Endothelial cell (in vitro differentiated cells): Measurements from ENCODE around the gene AUH. TPM values are rescaled to one million over a fixed set of nuclear protein-coding genes. Genes with fewer than 3 reads are reported as not detected.

Experiments used
- DNase-seq: peaks from one replicate; pipeline ENCODE4 v3.0.0; 2021; ENCODE audit warnings: low spot score
- H3K27ac Mint-ChIP-seq: one replicate; pipeline ENCODE4 v1.8.0; 2021; ENCODE audit warnings: mixed read lengths, inconsistent platforms; ENCODE audit not compliant: unreplicated experiment
- H3K27me3 Mint-ChIP-seq: one replicate; pipeline ENCODE4 v1.8.0; 2021; ENCODE audit warnings: mild to moderate bottlenecking, moderate library complexity, mixed read lengths, inconsistent platforms; ENCODE audit not compliant: unreplicated experiment
- H3K36me3 Mint-ChIP-seq: one replicate; pipeline ENCODE4 v1.8.0; 2021; ENCODE audit warnings: mild to moderate bottlenecking, low read depth, mixed read lengths, inconsistent platforms; ENCODE audit not compliant: unreplicated experiment
- H3K4me1 Mint-ChIP-seq: one replicate; pipeline ENCODE4 v1.8.0; 2021; ENCODE audit warnings: mild to moderate bottlenecking, mixed read lengths, inconsistent platforms; ENCODE audit not compliant: unreplicated experiment
- H3K4me3 Mint-ChIP-seq: one replicate; pipeline ENCODE4 v1.8.0; 2021; ENCODE audit warnings: mild to moderate bottlenecking, mixed read lengths, inconsistent platforms; ENCODE audit not compliant: unreplicated experiment
- H3K9me3 Mint-ChIP-seq: one replicate; pipeline ENCODE4 v1.8.0; 2021; ENCODE audit warnings: mixed read lengths, inconsistent platforms; ENCODE audit not compliant: unreplicated experiment
- CTCF ChIP-seq: fragments of 200-600 bp; sonication (generic); IDR thresholded peaks from one replicate; pipeline ENCODE4 v1.5.0; 2021; ENCODE audit warnings: antibody characterized with exemption; ENCODE audit not compliant: unreplicated experiment
- total RNA-seq: library from RNA; stranded (reverse); fragmentation: NEBNext Ultra II Directional; extraction: Animal tissue kit (Norgen Biotek cat#: 25700); gene quantifications from one replicate; pipeline ENCODE4 v1.2.1, GENCODE V29; 2021; ENCODE audit not compliant: unreplicated experiment

Gene AUH
- total RNA-seq, 1 donor from 2014 or later = 14.4 TPM

DNA sequence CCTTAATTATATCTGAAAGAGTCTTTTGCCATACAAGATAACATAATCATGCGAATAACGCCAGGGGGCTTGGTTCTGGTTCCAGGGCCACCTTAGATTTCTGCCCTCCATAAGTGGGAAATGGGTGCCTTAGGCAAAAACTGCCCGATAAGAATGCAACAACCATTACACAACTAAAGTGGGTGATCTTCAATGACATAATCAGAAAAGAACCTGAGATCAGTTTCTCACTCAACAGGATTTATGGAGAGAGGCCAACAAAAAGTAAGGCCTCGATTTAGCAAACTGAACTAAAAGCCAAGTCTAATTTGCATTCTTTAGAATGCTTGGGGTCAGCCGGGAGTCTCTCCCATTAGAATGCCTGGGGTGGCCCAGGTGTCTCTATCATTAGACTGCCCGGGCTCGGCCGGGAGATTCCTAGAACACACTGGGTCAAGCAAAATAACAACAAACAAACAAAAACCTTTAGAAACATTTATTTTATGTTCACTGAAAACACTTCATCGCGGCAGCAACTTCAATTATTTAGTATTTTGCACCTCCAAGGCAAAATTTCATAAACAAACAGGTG is 194.8 kb downstream of the AUH start:
- H3K27me3 Mint-ChIP-seq = peaks cover 3% of the 10 kb centered on the region
- DNase-seq = no peak
- TF ChIP-seq CTCF = no peak

GRCh38 chr9:91164724-91165520 is 196.8 kb downstream of the AUH start:
- no peak for DNase-seq

More for the DNA sequence above, 194.8 kb downstream of the AUH start:
- Mint-ChIP-seq H3K27ac (no peak overlapping the region), H3K9me3 (no peaks in the 10 kb centered on the region), H3K4me3 (no peak overlapping the region), H3K4me1 (peaks cover 8% of the 10 kb centered on the region), H3K36me3 (no peaks in the 10 kb centered on the region)

More at GRCh38 chr9:91164724-91165520, 196.8 kb downstream of the AUH start:
- Mint-ChIP-seq H3K36me3 (no peaks in the 10 kb centered on the region), H3K9me3 (no peaks in the 10 kb centered on the region), H3K4me3 (no peak overlapping the region), H3K4me1 (peaks cover 8% of the 10 kb centered on the region), H3K27me3 (peaks cover 3% of the 10 kb centered on the region), H3K27ac (no peak overlapping the region)
- TF ChIP-seq CTCF = no peak

Other genes starting within 250 kb of the AUH start
- gene NFIL3, start 61.9 kb upstream of the AUH start, total RNA-seq = 9.6 TPM